GM21360 (cell line): ENCODE results near the gene ADGRD1.

ENCODE experiments used
- ATAC-seq: cut with Tn5 transposase; IDR thresholded peaks from one replicate; pipeline ENCODE4 v1.9.1; 2021; ENCODE audit warnings: mild to moderate bottlenecking, moderate library complexity; ENCODE audit not compliant: unreplicated experiment

ADGRD1 gene

GRCh38 chr12:131130311-131130911, 176.7 kb downstream of the ADGRD1 start:
- ATAC-seq: no peak

GRCh38 chr12:131131077-131131807, 177.5 kb downstream of the ADGRD1 start:
- ATAC-seq: no peak

GRCh38 chr12:131131808-131132117, 178.1 kb downstream of the ADGRD1 start:
- no peak for ATAC-seq

GRCh38 chr12:131132118-131132892, 178.6 kb downstream of the ADGRD1 start:
- ATAC-seq: peak; percentile 74

- no peak for ATAC-seq
Measured at GRCh38 chr12:131133015-131133905, 179.6 kb downstream of the ADGRD1 start.

GRCh38 chr12:131133994-131134393, 180.3 kb downstream of the ADGRD1 start:
- ATAC-seq: no peak

DNA sequence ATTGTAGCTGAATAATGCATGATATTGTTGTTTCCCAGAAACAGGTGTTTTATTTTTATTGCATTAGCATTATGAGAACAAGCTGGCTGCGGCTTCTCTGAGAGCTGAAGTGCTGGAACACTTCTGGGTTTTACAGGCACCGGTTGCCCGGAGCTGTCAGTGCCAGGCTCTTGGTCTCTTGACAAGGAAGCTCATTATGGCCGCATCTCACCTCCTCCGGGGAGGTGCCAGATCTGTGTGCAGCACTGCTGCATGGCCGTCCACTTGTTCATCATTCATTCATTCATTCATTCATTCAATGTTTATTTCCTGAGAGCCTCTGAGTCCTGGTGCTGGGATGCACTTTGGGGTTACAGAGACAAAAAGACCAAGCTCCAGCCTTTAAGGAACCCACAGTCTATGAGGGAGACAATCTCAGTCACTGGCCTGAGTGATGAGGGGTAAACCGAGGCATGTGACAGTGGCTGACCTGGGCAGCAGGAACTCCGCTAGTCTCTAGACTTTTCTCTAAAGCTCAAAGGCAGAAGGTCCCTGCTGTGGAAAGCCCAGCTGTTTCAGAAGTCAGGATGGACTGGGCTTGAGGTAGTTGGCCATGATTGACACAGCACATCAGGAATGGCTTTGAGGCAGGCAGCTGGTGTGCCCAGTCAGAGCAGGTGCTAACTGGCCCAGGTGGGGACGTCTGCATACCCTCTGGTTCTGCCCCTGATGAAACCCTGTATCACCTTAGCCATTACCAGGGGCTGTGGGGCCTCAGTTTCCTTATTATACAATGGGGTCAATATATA, 181.0 kb downstream of the ADGRD1 start:
- no peak for ATAC-seq

DNA sequence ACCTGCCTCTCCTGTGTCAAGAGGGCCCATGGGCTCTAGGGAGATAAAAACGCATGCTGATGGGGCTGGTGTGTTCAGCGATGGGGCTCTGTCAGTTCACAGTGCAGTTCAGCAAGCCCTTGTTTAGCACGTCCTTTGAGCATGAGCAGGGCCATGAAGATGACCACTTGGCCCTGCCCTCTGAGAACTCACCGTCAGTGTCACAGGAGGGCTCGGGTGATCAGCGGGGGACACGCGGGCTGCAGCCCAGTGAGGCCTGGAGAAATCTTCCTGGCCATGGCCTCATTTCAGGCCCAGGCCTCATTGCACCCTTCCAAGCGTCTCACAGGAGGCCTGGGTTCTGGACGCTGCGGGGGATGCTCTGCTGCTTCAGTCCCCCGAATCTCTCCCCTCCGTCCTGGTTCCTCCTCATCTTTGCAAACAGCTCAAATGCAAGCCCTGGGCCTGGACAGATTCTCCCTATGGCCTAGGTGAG, 181.6 kb downstream of the ADGRD1 start:
- ATAC-seq: no peak

DNA sequence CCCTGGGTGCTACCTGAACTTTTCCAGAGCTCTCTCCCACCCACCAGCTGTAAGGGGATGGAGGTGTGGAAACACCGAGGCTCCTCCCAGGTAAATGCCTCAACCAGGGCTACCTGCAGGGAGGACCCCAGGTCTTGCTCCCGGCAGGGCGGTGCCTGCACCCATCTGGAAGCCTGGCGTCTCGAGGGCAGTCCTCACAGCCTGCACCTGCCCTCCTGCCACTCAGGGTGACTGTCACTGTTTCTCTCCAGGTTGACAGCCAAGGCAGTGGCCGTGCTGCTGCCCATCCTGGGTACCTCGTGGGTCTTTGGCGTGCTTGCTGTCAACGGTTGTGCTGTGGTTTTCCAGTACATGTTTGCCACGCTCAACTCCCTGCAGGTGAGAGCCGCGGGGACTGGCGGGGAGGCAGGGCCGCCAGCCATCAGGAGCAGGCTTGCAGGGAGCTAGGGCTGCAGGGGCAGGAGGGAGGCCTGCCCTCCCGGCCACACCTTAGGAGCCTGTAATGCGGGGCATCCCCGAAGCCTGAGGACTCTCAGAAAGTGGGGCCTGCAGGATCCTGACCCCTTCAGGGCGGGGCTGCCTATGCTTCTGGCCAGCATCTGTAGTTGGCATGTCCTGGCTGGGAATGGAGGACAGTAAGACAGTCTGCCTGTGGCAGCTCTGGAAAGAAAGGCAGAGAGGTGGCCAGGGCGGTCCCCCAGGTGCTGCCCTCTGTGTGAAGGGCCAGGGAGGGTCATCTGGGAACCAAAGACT, 182.3 kb downstream of the ADGRD1 start:
- ATAC-seq: no peak

DNA sequence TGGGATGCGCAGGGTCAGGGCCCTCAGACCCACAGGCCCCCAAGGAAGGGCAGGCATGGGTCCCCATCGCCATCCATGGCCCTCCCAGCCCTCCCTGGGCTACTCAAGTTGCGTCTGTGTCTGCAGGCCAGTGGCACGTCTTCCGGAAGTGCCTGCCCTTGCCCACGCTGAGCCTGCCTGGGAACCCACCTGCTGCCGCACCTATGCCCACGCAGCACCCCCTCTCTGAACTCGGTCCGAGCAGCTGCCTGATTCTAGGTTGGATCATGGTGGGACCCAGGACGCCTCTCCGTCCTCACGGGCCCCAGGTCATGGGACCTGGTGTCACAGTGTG, 182.8 kb downstream of the ADGRD1 start:
- ATAC-seq: no peak

DNA sequence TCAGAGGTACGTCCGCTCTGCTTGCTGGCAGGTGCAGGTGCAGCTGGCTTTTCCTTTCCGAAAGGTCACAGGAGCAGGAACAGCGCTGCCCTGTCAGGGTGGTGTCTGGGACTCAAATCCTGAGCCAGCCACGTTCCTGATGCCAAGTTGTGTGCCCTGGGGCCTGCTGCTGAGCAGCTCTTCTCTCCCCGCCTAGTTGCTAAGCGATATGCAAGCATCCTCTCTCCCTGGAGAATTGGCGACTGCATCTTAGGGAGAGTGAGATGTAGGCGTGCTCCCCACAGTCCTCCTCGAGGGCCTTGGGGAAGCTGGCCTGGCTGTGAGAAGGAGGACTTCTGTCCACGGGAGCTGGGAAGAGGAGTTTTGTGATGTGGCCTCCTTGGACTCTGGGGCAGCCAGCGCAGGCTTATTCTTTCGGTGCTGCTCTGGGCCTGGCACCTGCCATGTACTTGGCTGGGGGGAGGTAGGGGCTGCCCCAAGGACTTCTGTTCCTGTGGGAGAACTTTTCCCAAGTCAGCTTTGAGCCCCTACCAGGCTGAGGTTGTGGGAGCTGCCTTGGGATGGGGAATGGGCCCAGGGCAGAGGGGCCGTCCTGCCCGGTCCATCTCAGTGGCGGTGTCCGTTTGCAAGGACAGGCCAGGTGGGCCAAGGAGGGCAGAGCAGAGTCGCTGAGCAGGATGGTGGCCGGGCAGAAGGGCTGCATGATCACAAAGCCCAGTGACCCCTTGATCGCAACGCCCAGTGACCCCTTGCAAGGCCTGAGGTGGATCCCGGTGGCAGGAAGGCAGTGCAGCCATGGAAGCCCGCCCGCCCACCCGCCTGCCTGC, 183.5 kb downstream of the ADGRD1 start:
- ATAC-seq: no peak

DNA sequence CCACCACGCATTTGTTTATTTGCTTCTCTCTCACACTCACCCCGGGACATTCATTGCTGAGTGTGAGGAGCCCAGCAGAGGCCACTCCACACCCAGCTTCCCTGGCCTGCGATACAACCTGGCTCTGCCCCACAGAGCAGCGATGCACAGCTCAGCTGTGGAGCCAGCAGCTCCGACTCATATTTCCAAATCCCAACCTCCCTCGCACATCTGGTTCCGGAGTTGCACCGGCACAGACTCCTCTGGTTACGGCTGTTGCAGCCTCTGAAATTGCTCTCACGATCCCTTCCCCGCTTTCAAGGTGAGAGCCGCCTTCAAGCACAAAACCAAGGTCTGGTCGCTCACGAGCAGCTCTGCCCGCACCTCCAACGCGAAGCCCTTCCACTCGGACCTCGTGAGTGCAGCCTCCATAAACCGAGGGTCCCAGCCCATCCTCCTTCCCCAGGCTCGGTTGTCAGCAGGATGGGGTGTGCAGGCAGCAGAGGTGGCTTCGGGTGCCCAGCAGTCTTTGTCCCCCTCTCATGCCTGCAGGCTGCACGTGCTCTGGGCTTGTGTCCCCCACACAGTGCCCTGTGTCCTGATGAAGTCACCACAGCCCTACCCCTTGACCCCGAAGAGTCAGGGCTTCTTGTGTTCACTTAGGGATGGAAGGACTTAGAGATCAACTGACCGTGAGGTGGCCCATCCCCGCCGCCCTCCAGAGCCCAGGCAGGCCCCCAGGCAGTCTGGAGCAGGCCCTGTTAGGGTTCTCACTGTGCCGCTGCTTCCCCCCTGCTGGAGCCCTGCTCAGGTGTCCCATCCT, 184.3 kb downstream of the ADGRD1 start:
- no peak for ATAC-seq

DNA sequence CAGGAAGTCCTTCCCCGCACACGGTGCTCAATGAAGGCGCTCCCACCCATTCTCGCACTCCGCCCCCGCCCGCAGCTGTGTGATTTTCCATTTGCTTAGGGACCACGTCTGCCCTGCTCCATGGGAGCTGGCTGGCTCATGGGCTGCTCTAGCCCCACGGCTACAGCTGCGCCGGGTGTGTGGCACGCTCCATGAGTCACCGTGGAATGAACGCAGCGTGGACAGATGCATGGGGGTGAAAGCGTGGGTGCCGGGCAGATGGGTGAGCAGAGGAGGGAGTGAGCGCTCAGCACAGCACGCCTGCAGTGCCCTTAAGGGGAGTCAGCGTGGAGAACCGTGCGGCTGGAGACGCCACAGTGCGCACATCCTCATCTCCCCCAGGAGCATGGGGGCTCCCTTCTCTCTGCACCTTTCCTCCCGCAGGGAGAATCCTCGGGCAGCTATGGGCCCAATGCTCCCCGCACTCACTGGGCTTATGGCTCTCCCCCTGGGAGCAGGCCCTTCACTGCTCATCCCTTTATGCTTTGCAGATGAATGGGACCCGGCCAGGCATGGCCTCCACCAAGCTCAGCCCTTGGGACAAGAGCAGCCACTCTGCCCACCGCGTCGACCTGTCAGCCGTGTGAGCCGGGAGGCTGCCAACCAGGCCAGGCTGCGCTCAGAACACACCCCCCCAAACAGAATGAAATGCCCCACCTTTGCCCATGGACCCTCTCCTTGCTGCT, 185.1 kb downstream of the ADGRD1 start:
- no peak for ATAC-seq

DNA sequence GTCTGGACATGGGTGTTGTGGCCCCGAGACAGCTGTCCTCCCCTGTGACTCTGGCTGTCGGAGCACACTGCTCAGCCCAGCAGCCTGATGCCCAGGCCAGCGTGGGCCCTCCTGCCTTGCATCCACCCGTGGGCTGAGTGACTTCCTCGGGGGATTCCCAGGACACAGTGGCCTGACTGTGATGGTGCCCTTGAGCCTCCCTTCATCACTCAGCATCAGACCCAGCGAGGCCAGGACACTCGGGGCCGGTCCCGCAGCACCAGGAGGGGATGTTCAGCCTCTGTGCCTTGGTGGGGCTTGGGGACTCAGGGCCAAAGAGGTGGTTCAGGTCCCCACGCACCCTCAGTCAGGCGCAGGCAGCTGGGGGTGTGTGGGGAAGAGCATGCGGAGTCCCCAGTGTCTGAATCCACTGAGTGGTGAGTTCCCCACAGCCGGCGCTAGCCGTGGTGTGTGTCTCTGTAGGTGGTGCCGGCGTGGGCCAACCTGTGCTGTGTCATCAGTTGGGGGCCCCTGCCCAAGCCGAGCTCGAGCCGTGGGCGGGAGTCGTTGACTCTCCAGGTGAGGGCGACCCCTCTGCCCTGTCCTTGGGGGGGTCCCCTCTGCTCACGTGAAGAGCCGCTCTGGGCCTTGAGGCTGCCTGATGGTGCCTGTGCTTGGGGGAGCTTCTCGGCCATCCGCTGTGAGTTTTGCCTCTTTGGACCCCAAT, 185.8 kb downstream of the ADGRD1 start:
- ATAC-seq: no peak

DNA sequence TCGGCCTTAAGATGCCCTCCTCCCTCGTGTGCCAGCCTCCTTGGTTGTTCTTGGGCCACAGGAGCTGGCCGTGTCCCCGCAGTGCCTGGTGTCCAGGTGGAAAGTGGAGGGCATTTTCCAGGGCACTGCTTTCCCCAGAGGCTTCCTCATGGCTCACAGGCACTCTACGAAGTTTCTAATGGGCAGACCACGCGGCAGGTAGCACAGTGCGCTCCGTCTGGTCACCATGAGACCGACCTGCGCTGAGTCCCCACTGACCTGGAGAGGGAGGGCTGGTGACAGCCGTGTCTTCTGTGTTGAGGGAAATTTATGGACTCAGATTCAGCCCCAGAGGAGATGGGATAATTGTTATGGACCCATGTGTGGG, 186.3 kb downstream of the ADGRD1 start:
- no peak for ATAC-seq

DNA sequence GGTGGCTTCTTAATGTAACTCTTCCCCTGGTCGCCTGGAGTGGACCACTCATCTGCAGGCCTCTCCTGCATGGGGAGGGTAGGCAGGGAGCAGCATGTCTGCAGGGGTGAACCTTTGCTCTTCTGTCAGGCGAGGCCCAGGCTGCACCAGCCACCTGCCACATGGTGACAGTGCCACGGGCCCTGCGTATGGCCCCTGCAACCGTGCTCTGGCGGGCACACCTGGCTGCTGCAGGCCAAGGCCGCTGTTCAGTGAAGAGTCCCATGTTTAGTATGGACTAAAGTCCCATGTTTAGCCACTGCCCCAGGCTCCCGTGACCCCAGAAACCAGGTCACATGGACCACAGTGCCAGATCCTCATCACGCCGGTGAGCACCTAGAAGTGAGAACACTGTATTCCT, 187.0 kb downstream of the ADGRD1 start:
- no peak for ATAC-seq

- no peak for ATAC-seq
Measured at GRCh38 chr12:131141514-131141913, 187.8 kb downstream of the ADGRD1 start.
